ENCODE measurements around the gene KANTR. TPM values are rescaled to one million over a fixed set of nuclear protein-coding genes. Genes with fewer than 3 reads are reported as not detected.

Gene KANTR
- total and polyA plus RNA-seq, 2 of the 4 experiments (the other 2 are of a cell fraction): 1.6 to 6.3 TPM

GRCh38 chrX:53075011-53075410 is 18.9 kb upstream of the KANTR start:
- no peak for DNase-seq
- no peak overlapping the region for H4K8ac ChIP-seq (ENCODE audit: low read depth in 2 of 2, low read length in 2 of 2)
- no peak overlapping the region for H4K5ac ChIP-seq (ENCODE audit: low read depth, low read length)
- dilution Hi-C loops (cut with HindIII; ENCODE audit: low sequenced_read_pairs, unreplicated experiment) (no loop called here), in situ Hi-C loops (cut with MboI; ENCODE audit: low sequenced_read_pairs) (no loop called here), intact Hi-C loops (cut with micrococcal nuclease) (no loop called here)
- no peaks in the 10 kb centered on the region for H3K9me3 ChIP-seq (ENCODE audit: control insufficient read depth, insufficient read depth, low read length)
- H2AK9ac ChIP-seq (replicated peaks; ENCODE audit: low read depth, low read length, poor library complexity): no peak overlapping the region
- no peak overlapping the region for H3K14ac ChIP-seq (replicated peaks; ENCODE audit: low read depth, low read length)
- TF ChIP-seq NFE2L2 (IDR thresholded peaks at IDR 0.05; ENCODE audit: low read depth, low read length): no peak
- TF ChIP-seq CHD1 (IDR thresholded peaks at IDR 0.05; ENCODE audit: low read depth, low read length): no peak
- no peak for TF ChIP-seq MXI1 (IDR thresholded peaks at IDR 0.05; ENCODE audit: borderline replicate concordance, low read depth, low read length)
- no peak for TF ChIP-seq RFX5 (IDR thresholded peaks at IDR 0.05; ENCODE audit: low read depth, low read length)
- no peak for TF ChIP-seq POLR2A (IDR thresholded peaks at IDR 0.05; ENCODE audit: low read depth, low read length)
- TF ChIP-seq FOS (IDR thresholded peaks at IDR 0.05; ENCODE audit: low read depth, low read length): no peak
- TF ChIP-seq CTCF (conservative IDR thresholded peaks at IDR 0.05; ENCODE audit: low read depth, low read length): no peak
- TF ChIP-seq USF2 (IDR thresholded peaks at IDR 0.05; ENCODE audit: low read depth, low read length): no peak
- TF ChIP-seq ELK1 (IDR thresholded peaks at IDR 0.05; ENCODE audit: borderline replicate concordance, low read depth, low read length): no peak
- no peak for TF ChIP-seq CEBPB (IDR thresholded peaks at IDR 0.05; ENCODE audit: low read depth, low read length)
- no peak for TF ChIP-seq MAZ (IDR thresholded peaks at IDR 0.05; ENCODE audit: borderline replicate concordance, low read depth, low read length)
- TF ChIP-seq RAD21 (IDR thresholded peaks at IDR 0.05; ENCODE audit: low read length): no peak
- TF ChIP-seq MAFK (IDR thresholded peaks at IDR 0.05; ENCODE audit: low read depth, low read length): no peak
- no peaks in the 10 kb centered on the region; the same call in 1 of the 2 replicates for H3K27me3 ChIP-seq (ENCODE audit: control insufficient read depth, insufficient read depth, low read length)
- no peak overlapping the region for H3K4me3 ChIP-seq (ENCODE audit: insufficient read depth, low read depth, low read length)
- ATAC-seq (ENCODE audit: low read depth): no peak
- H4K20me1 ChIP-seq (ENCODE audit: insufficient read depth, low read length): peaks cover 13% of the 10 kb centered on the region
- H3K79me1 ChIP-seq (ENCODE audit: low read depth in 1 of 2, low read length in 2 of 2): peaks cover 0 to 17% of the 10 kb centered on the region in 2 experiments; a peak in 2 of 4 replicates
- H2BK5ac ChIP-seq (ENCODE audit: low read depth, low read length, poor library complexity, severe bottlenecking): no peak overlapping the region
- no peak overlapping the region for H3K9ac ChIP-seq (ENCODE audit: low read depth, low read length)
- no peak overlapping the region for H2BK15ac ChIP-seq (ENCODE audit: low read depth, low read length)
- CTCF ChIA-PET: no interaction called here
- H4K91ac ChIP-seq (ENCODE audit: insufficient read depth, low read depth, low read length): no peak overlapping the region
- 76% methylated on average over 7 of the region's 7 CpGs; no CpG with 5 or more reads in 1 of the 2 experiments for WGBS, 2 experiments (ENCODE audit: extremely low coverage in 2 of 2, insufficient read length in 1 of 2)
- peaks cover 2% of the 10 kb centered on the region; the same call in 1 of the 2 replicates for H3K4me1 ChIP-seq (ENCODE audit: control insufficient read depth, insufficient read depth, low read length)
- H2BK120ac ChIP-seq (ENCODE audit: low read depth, low read length): no peak overlapping the region
- POLR2A ChIA-PET (ENCODE audit: unreplicated experiment): no interaction called here
- H2BK20ac ChIP-seq (ENCODE audit: low read depth, low read length): no peak overlapping the region
- H3K56ac ChIP-seq (ENCODE audit: extremely low read depth, insufficient read depth, low read length): no peak overlapping the region
- no peak overlapping the region for H3K4ac ChIP-seq (ENCODE audit: low read depth, low read length)
- no peak overlapping the region for H3K18ac ChIP-seq (ENCODE audit: low read depth, low read length)
- no peak overlapping the region for H3K4me2 ChIP-seq (ENCODE audit: low read depth, low read length)
- H3K36me3 ChIP-seq (ENCODE audit: control insufficient read depth, insufficient read depth, low read length): peaks cover 13% of the 10 kb centered on the region
- no peak overlapping the region for H3K23ac ChIP-seq (ENCODE audit: low read depth, low read length)
- H2AK5ac ChIP-seq (ENCODE audit: low read depth, low read length): no peak overlapping the region
- H2AFZ ChIP-seq (replicated peaks; ENCODE audit: low read length, poor library complexity): no peak overlapping the region
- no TSS peak for BruUV-seq (replicated peaks)
- H3K9me1 ChIP-seq (ENCODE audit: insufficient read depth, low read length): peaks cover 3% of the 10 kb centered on the region; the same call in 1 of the 2 replicates
- no peak overlapping the region for H3K27ac ChIP-seq (ENCODE audit: insufficient read depth, low read length)
